H9 (cell line): Measurements from ENCODE around the gene PAK6. TPM values are rescaled to one million over a fixed set of nuclear protein-coding genes. Genes with fewer than 3 reads are reported as not detected.

Experiments
- DNase-seq: peaks from one replicate; pipeline ENCODE4 v3.0.0-alpha.2; 2017
- H2AFZ ChIP-seq: one replicate; pipeline ENCODE4 v1.6.1; 2013; ENCODE audit warnings: mild to moderate bottlenecking, low read length, control low read depth, moderate library complexity
- H2AK5ac ChIP-seq: 2 replicates; pipeline ENCODE4 v1.6.1; 2013; ENCODE audit warnings: low read length, control low read depth, mixed read lengths; ENCODE audit not compliant: insufficient read length
- H2BK120ac ChIP-seq: one replicate; pipeline ENCODE4 v1.6.1; 2013; ENCODE audit warnings: low read depth, mild to moderate bottlenecking, low read length, control low read depth, inconsistent platforms; ENCODE audit not compliant: poor library complexity, severe bottlenecking
- H2BK12ac ChIP-seq: 2 replicates; pipeline ENCODE4 v1.6.1; 2013; ENCODE audit warnings: low read length, control low read depth, mixed read lengths, low read depth; ENCODE audit not compliant: insufficient read length
- H2BK15ac ChIP-seq: 2 replicates; pipeline ENCODE4 v1.6.1; 2013; ENCODE audit warnings: low read depth, low read length, control low read depth
- H2BK20ac ChIP-seq: one replicate; pipeline ENCODE4 v1.6.1; 2013; ENCODE audit warnings: low read depth, mild to moderate bottlenecking, low read length, control low read depth, inconsistent platforms; ENCODE audit not compliant: poor library complexity, severe bottlenecking
- H2BK5ac ChIP-seq: 2 replicates; pipeline ENCODE4 v1.6.1; 2013; ENCODE audit warnings: low read length, control low read depth, mixed read lengths; ENCODE audit not compliant: insufficient read length
- H3K14ac ChIP-seq: 2 replicates; pipeline ENCODE4 v1.6.1; 2013; ENCODE audit warnings: low read length, control low read depth; ENCODE audit not compliant: insufficient read depth
- H3K18ac ChIP-seq: 2 replicates; pipeline ENCODE4 v1.6.1; 2013; ENCODE audit warnings: low read depth, mild to moderate bottlenecking, mixed read lengths, low read length, control low read depth; ENCODE audit not compliant: insufficient read length
- H3K23ac ChIP-seq: 2 replicates; pipeline ENCODE4 v1.6.1; 2013; ENCODE audit warnings: low read length, control low read depth, mixed read lengths, low read depth; ENCODE audit not compliant: insufficient read length
- H3K23me2 ChIP-seq: 2 replicates; pipeline ENCODE4 v1.6.1; 2013; ENCODE audit warnings: low read depth, mild to moderate bottlenecking, mixed read lengths, low read length, control low read depth; ENCODE audit not compliant: insufficient read length, poor library complexity, severe bottlenecking
- H3K27ac ChIP-seq: 2 replicates; pipeline ENCODE4 v1.5.1; 2013; ENCODE audit warnings: low read length, control low read depth, mixed read lengths, low read depth; ENCODE audit not compliant: insufficient read length
- H3K27me3 ChIP-seq: 2 replicates; pipeline ENCODE4 v1.6.1; 2013; ENCODE audit warnings: low read length, control low read depth, inconsistent platforms; ENCODE audit not compliant: insufficient read depth
- H3K4ac ChIP-seq: 2 replicates; pipeline ENCODE4 v1.6.1; 2013; ENCODE audit warnings: low read depth, mild to moderate bottlenecking, control low read depth, inconsistent platforms, low read length, moderate library complexity
- H3K4me1 ChIP-seq: 2 replicates; pipeline ENCODE4 v1.6.1; 2013; ENCODE audit warnings: low read length, control low read depth, inconsistent platforms; ENCODE audit not compliant: insufficient read depth
- H3K4me2 ChIP-seq: 2 replicates; pipeline ENCODE4 v1.6.1; 2013; ENCODE audit warnings: low read length, control low read depth, mixed read lengths; ENCODE audit not compliant: insufficient read length, insufficient read depth
- H3K56ac ChIP-seq: 2 replicates; pipeline ENCODE4 v1.6.1; 2013; ENCODE audit warnings: low read depth, mild to moderate bottlenecking, mixed read lengths, low read length, control low read depth; ENCODE audit not compliant: insufficient read length
- H3K79me1 ChIP-seq: 2 replicates; pipeline ENCODE4 v1.6.1; 2013; ENCODE audit warnings: low read depth, mild to moderate bottlenecking, moderate library complexity, low read length, control low read depth, inconsistent platforms; ENCODE audit not compliant: insufficient read depth, poor library complexity, severe bottlenecking
- H3K79me2 ChIP-seq: 2 replicates; pipeline ENCODE4 v1.6.1; 2013; ENCODE audit warnings: low read length, control low read depth, inconsistent platforms; ENCODE audit not compliant: insufficient read depth
- H3K9ac ChIP-seq: 2 replicates; pipeline ENCODE4 v1.6.1; 2013; ENCODE audit warnings: low read length, control low read depth, mixed read lengths; ENCODE audit not compliant: insufficient read length; ENCODE audit errors: extremely low read depth
- H3K9me3 ChIP-seq: one replicate; pipeline ENCODE4 v1.6.1; 2013; ENCODE audit warnings: low read depth, low read length, inconsistent platforms; ENCODE audit not compliant: control insufficient read depth
- H3T11ph ChIP-seq: one replicate; pipeline ENCODE4 v1.6.1; 2013; ENCODE audit warnings: mild to moderate bottlenecking, low read length, control low read depth, inconsistent platforms
- H4K20me1 ChIP-seq: one replicate; pipeline ENCODE4 v1.6.1; 2013; ENCODE audit not compliant: control insufficient read depth, insufficient read length, insufficient read depth
- H4K5ac ChIP-seq: 2 replicates; pipeline ENCODE4 v1.6.1; 2013; ENCODE audit warnings: low read depth, mild to moderate bottlenecking, mixed read lengths, low read length, control low read depth; ENCODE audit not compliant: insufficient read length
- H4K8ac ChIP-seq: replicated peaks from 2 replicates; pipeline ENCODE4 v1.6.1; 2013; ENCODE audit warnings: low read length, control low read depth, mixed read lengths, low read depth; ENCODE audit not compliant: insufficient read length
- H4K91ac ChIP-seq: 2 replicates; pipeline ENCODE4 v1.6.1; 2013; ENCODE audit warnings: low read depth, mild to moderate bottlenecking, moderate library complexity, mixed read lengths, low read length, control low read depth; ENCODE audit not compliant: insufficient read length
- H3K27ac Mint-ChIP-seq, 3 experiments: 2 replicates in 2 of 3; 3 replicates in 1 of 3; pipeline ENCODE4 v1.8.0; 2020 to 2021; ENCODE audit warnings: mixed read lengths in 3 of 3, mild to moderate bottlenecking in 1 of 3, moderate library complexity in 1 of 3
- H3K27me3 Mint-ChIP-seq: 2 replicates; pipeline ENCODE4 v1.8.0; 2021; ENCODE audit warnings: low read depth, mild to moderate bottlenecking, moderate library complexity, mixed read lengths
- H3K36me3 Mint-ChIP-seq, 3 experiments: 2 replicates in 2 of 3; 3 replicates in 1 of 3; pipeline ENCODE4 v1.8.0; 2020 to 2021; ENCODE audit warnings: low read depth in 3 of 3, mixed read lengths in 3 of 3; ENCODE audit not compliant: insufficient read depth in 1 of 3
- H3K4me1 Mint-ChIP-seq, 2 experiments: 2 replicates each; pipeline ENCODE4 v1.8.0; 2020; ENCODE audit warnings: mixed read lengths in 2 of 2
- H3K4me3 Mint-ChIP-seq, 2 experiments: 2 replicates in 1 of 2; 3 replicates in 1 of 2; pipeline ENCODE4 v1.8.0; 2020 to 2021; ENCODE audit warnings: mild to moderate bottlenecking in 2 of 2, mixed read lengths in 2 of 2, moderate library complexity in 1 of 2
- H3K9me3 Mint-ChIP-seq, 2 experiments: 2 replicates in 1 of 2; 3 replicates in 1 of 2; pipeline ENCODE4 v1.8.0; 2020; ENCODE audit warnings: mild to moderate bottlenecking in 2 of 2, mixed read lengths in 2 of 2, moderate library complexity in 1 of 2
- WGBS: extraction: QIAGEN DNeasy Blood & Tissue Kit; methylation state at CpG from one replicate; pipeline ENCODE4 v1.1.7; 2013; ENCODE audit warnings: missing lambda C conversion rate, low lambda C conversion rate, mixed read lengths; ENCODE audit not compliant: insufficient read length; ENCODE audit errors: extremely low coverage; 5-methylcytosine and 5-hydroxymethylcytosine counted together
- total RNA-seq: library from RNA; stranded (reverse); gene quantifications from 2 replicates; pipeline ENCODE4 v1.2.1, GENCODE V29; 2021
- TF ChIP-seq, protein P1 (sequence below): fragments of 200-600 bp; sonication (generic); conservative IDR thresholded peaks from 3 replicates; pipeline ENCODE4 v1.8.0; 2021; ENCODE audit warnings: antibody characterized with exemption, mild to moderate bottlenecking

PAK6 gene
- total RNA-seq, 1 experiment from 2014 or later: 7.4 TPM

DNA sequence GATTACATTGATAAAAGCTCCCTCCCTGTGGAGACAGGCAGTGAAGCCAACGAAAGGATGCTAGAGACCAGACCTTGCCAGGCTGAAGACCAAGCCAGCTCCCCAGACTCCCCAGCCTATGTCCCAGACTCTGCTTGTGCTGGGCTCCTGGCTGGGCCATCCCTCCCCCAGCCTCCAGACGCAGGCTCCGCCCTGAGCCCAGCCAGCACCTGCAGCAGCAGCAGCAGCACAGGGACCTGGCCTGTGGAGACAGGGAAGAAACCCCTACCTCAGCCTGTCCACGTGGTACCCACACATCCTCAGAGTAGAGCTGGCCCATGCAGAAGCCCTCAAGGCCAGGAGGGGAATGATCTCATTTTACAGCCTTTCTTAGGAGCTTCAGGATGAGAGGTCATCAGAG lies 30.7 kb downstream of the PAK6 start:
- H4K20me1 ChIP-seq: no peaks in the 10 kb centered on the region

More for the DNA sequence above, 30.7 kb downstream of the PAK6 start:
- Histone ChIP-seq H2BK5ac (no peak overlapping the region), H2AK5ac (no peak overlapping the region), H3K23me2 (no peaks in the 10 kb centered on the region), H2BK12ac (no peak overlapping the region), H3K56ac (no peak overlapping the region), H2BK120ac (no peak overlapping the region), H3K18ac (no peak overlapping the region), H3K4ac (no peak overlapping the region), H2BK20ac (no peak overlapping the region), H3K4me2 (no peak overlapping the region), H4K8ac (no peak overlapping the region), H2AFZ (no peak overlapping the region), H3K9me3 (no peaks in the 10 kb centered on the region), H3K14ac (no peak overlapping the region; the same call in 1 of the 2 replicates), H3T11ph (no peak overlapping the region), H3K23ac (no peak overlapping the region), H3K9ac (no peak overlapping the region), H3K4me1 (no peaks in the 10 kb centered on the region), H4K5ac (no peak overlapping the region), H3K27me3 (no peaks in the 10 kb centered on the region), H3K27ac (no peak overlapping the region), H3K79me2 (no peaks in the 10 kb centered on the region), H4K91ac (no peak overlapping the region), H3K79me1 (no peaks in the 10 kb centered on the region), H2BK15ac (no peak overlapping the region)
- DNase-seq: no peak
- Mint-ChIP-seq H3K4me3 (no peak overlapping the region), H3K9me3 (no peaks in the 10 kb centered on the region; a peak in 1 of 5 replicates), H3K27me3 (no peaks in the 10 kb centered on the region; the same call in 1 of the 2 replicates), H3K36me3 (peaks cover 0 to 11% (median 0%) of the 10 kb centered on the region in 3 experiments; a peak in 3 of 7 replicates), H3K27ac (peak overlapping the region in 1 of 3 experiments; percentile 27; a peak in 1 of 7 replicates), H3K4me1 (peaks cover 15 to 41% of the 10 kb centered on the region in 2 experiments)
- TF ChIP-seq, protein P1, sequence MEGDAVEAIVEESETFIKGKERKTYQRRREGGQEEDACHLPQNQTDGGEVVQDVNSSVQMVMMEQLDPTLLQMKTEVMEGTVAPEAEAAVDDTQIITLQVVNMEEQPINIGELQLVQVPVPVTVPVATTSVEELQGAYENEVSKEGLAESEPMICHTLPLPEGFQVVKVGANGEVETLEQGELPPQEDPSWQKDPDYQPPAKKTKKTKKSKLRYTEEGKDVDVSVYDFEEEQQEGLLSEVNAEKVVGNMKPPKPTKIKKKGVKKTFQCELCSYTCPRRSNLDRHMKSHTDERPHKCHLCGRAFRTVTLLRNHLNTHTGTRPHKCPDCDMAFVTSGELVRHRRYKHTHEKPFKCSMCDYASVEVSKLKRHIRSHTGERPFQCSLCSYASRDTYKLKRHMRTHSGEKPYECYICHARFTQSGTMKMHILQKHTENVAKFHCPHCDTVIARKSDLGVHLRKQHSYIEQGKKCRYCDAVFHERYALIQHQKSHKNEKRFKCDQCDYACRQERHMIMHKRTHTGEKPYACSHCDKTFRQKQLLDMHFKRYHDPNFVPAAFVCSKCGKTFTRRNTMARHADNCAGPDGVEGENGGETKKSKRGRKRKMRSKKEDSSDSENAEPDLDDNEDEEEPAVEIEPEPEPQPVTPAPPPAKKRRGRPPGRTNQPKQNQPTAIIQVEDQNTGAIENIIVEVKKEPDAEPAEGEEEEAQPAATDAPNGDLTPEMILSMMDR: no peak
- no CpG with 5 or more reads among the region's 4 CpGs for WGBS
